Measurements from ENCODE around the gene CACNA1D. TPM values are rescaled to one million over a fixed set of nuclear protein-coding genes. Genes with fewer than 3 reads are reported as not detected.

Gene CACNA1D
- polyA plus RNA-seq, 1 donor (not counting 4 experiments of a cell fraction or from before 2014, with no cell fraction given): 0.20 TPM

GRCh38 chr3:53525765-53526703 is 31.6 kb downstream of the CACNA1D start:
- Histone ChIP-seq H3K4me3 (ENCODE audit: control insufficient read depth in 2 of 3, extremely low read depth in 1 of 3, insufficient read depth in 2 of 3, low read depth in 1 of 3, low read length in 3 of 3) (no peak overlapping the region), H3K9me3 (ENCODE audit: control insufficient read depth, low read depth, low read length) (no peaks in the 10 kb centered on the region), H3K4me1 (ENCODE audit: control insufficient read depth, extremely low read depth, insufficient read depth, low read length) (no peaks in the 10 kb centered on the region), H3K79me2 (ENCODE audit: control insufficient read depth, insufficient read depth, low read length) (no peaks in the 10 kb centered on the region), H3K4me2 (ENCODE audit: control insufficient read depth, extremely low read depth, insufficient read depth, low read depth, low read length) (no peak overlapping the region), H3K9me1 (ENCODE audit: control insufficient read depth, extremely low read depth, insufficient read depth, low read length) (no peaks in the 10 kb centered on the region), H3K36me3 (ENCODE audit: control insufficient read depth in 2 of 2, extremely low read depth in 1 of 2, insufficient read depth in 2 of 2, low read length in 2 of 2) (no peaks in the 10 kb centered on the region), H3K27me3 (ENCODE audit: control insufficient read depth, extremely low read depth, insufficient read depth, low read length) (no peaks in the 10 kb centered on the region), H3K27ac (ENCODE audit: control insufficient read depth, insufficient read depth, low read length) (no peak overlapping the region), H2AFZ (ENCODE audit: control insufficient read depth, low read length) (no peak overlapping the region), H3K9ac (ENCODE audit: control insufficient read depth, extremely low read depth, insufficient read depth, low read length) (no peak overlapping the region), H4K20me1 (ENCODE audit: control insufficient read depth, extremely low read depth, insufficient read depth, low read length) (no peaks in the 10 kb centered on the region)
- dilution Hi-C loops (cut with MboI; ENCODE audit: extremely low pct_ligation_motif_present, low sequenced_read_pairs): no loop called here
- DNase-seq (ENCODE audit: low read depth, low spot score) (no peak), FAIRE-seq (no peak)
- no peak for TF ChIP-seq CTCF (optimal IDR thresholded peaks at IDR 0.05 in 1 of 3, IDR thresholded peaks at IDR 0.05 in 1 of 3, conservative IDR thresholded peaks at IDR 0.05 in 1 of 3; ENCODE audit: extremely low read depth in 1 of 3, insufficient read depth in 2 of 3, low read length in 3 of 3)
- TF ChIP-seq EZH2 (IDR thresholded peaks at IDR 0.05; ENCODE audit: low read length): no peak

DNA sequence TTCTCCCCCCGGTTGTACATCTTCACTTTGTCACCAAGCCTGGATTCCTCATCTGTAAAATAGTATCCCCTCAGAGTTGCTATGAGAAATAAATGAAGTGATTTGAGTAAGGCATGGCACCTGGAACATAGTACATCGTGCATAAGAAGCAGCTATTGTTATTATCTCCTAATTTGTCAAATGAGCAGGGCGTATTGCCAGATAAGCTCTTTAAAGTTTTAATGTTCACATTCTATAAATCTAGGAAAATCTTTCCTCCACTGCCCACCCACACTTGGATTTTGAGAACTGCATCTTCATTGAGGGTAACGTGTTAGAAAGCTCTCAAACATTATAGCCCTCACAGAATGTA is 32.3 kb downstream of the CACNA1D start:
- Histone ChIP-seq H3K9ac (ENCODE audit: control insufficient read depth, extremely low read depth, insufficient read depth, low read length) (no peak overlapping the region), H3K36me3 (ENCODE audit: control insufficient read depth in 2 of 2, extremely low read depth in 1 of 2, insufficient read depth in 2 of 2, low read length in 2 of 2) (no peaks in the 10 kb centered on the region), H3K4me3 (ENCODE audit: control insufficient read depth in 2 of 3, extremely low read depth in 1 of 3, insufficient read depth in 2 of 3, low read depth in 1 of 3, low read length in 3 of 3) (no peak overlapping the region), H2AFZ (ENCODE audit: control insufficient read depth, low read length) (no peak overlapping the region), H3K4me2 (ENCODE audit: control insufficient read depth, extremely low read depth, insufficient read depth, low read depth, low read length) (no peak overlapping the region), H3K9me1 (ENCODE audit: control insufficient read depth, extremely low read depth, insufficient read depth, low read length) (no peaks in the 10 kb centered on the region), H3K9me3 (ENCODE audit: control insufficient read depth, low read depth, low read length) (no peaks in the 10 kb centered on the region), H3K4me1 (ENCODE audit: control insufficient read depth, extremely low read depth, insufficient read depth, low read length) (no peaks in the 10 kb centered on the region), H3K79me2 (ENCODE audit: control insufficient read depth, insufficient read depth, low read length) (no peaks in the 10 kb centered on the region), H4K20me1 (ENCODE audit: control insufficient read depth, extremely low read depth, insufficient read depth, low read length) (no peaks in the 10 kb centered on the region), H3K27me3 (ENCODE audit: control insufficient read depth, extremely low read depth, insufficient read depth, low read length) (no peaks in the 10 kb centered on the region), H3K27ac (ENCODE audit: control insufficient read depth, insufficient read depth, low read length) (no peak overlapping the region)
- no peak for DNase-seq (ENCODE audit: low read depth, low spot score)
- no peak for TF ChIP-seq EZH2 (IDR thresholded peaks at IDR 0.05; ENCODE audit: low read length)
- TF ChIP-seq CTCF (optimal IDR thresholded peaks at IDR 0.05 in 1 of 3, IDR thresholded peaks at IDR 0.05 in 1 of 3, conservative IDR thresholded peaks at IDR 0.05 in 1 of 3; ENCODE audit: extremely low read depth in 1 of 3, insufficient read depth in 2 of 3, low read length in 3 of 3): no peak
- dilution Hi-C loops (cut with MboI; ENCODE audit: extremely low pct_ligation_motif_present, low sequenced_read_pairs): no loop called here
- no peak for FAIRE-seq
